SK-N-SH (cell line): ENCODE measurements around the gene OR51E1.

Experiments used
- CTCF ChIP-seq: fragments of 200-600 bp; sonication (generic); IDR thresholded peaks from 2 replicates; pipeline ENCODE4 v1.6.1; 2017; ENCODE audit warnings: antibody characterized with exemption, mild to moderate bottlenecking, moderate library complexity
- EP300 ChIP-seq, 2 experiments: IDR thresholded peaks; 2 replicates each; pipeline versions ENCODE4 v1.4.0 to v1.6.1; 2012; ENCODE audit warnings: borderline replicate concordance in 1 of 2, low read depth in 1 of 2, low read length in 1 of 2
- RXRA ChIP-seq: IDR thresholded peaks from 2 replicates; pipeline ENCODE4 v1.4.0; 2012; ENCODE audit warnings: low read depth, mild to moderate bottlenecking, borderline replicate concordance

GRCh38 chr11:4645974-4646373 lies 2.2 kb downstream of the OR51E1 start:
- no peak for TF ChIP-seq RXRA
- no peak for TF ChIP-seq EP300 (IDR thresholded peaks at IDR 0.05; ENCODE audit: borderline replicate concordance in 1 of 2, low read depth in 1 of 2, low read length in 1 of 2)
- no peak for TF ChIP-seq CTCF
